NT2/D1 (cell line): ENCODE measurements around the gene THBS1.

Experiments
- YY1 ChIP-seq: IDR thresholded peaks from 2 replicates; pipeline ENCODE4 v1.6.1; 2011; ENCODE audit not compliant: insufficient read length, insufficient read depth
- ZNF274 ChIP-seq: IDR thresholded peaks from 2 replicates; pipeline ENCODE4 v1.6.1; 2011; ENCODE audit warnings: mild to moderate bottlenecking, low read depth, low read length

- TF ChIP-seq YY1 (no peak), ZNF274 (no peak)
These were observed 19.0 kb downstream of the THBS1 start for GRCh38 chr15:39599871-39600270.
